Retinal pigment epithelial cell (primary cell): Measurements from ENCODE around the gene FAM200C.

Source experiments
- DNase-seq: peaks from one replicate; pipeline ENCODE4 v3.0.0-alpha.2; 2010; ENCODE audit warnings: low read depth
- H3K4me3 ChIP-seq: 2 replicates; pipeline ENCODE4 v1.5.1; 2011; ENCODE audit warnings: mild to moderate bottlenecking, low read length, control low read depth, moderate library complexity
- CTCF ChIP-seq: conservative IDR thresholded peaks from 2 replicates; pipeline ENCODE4 v1.5.1; 2011; ENCODE audit warnings: low read depth, low read length, control low read depth, inconsistent platforms

Gene FAM200C

GRCh38 chr5:160347448-160347847 is 52.4 kb downstream of the FAM200C start:
- no peak for DNase-seq
- TF ChIP-seq CTCF: no peak
- H3K4me3 ChIP-seq: no peak overlapping the region
